Vagina (tissue), 2 donors: ENCODE data around the gene RNF223. TPM values are rescaled to one million over a fixed set of nuclear protein-coding genes. Genes with fewer than 3 reads are reported as not detected.

ENCODE experiments used
- DNase-seq, 2 donors: peaks; one replicate each; pipeline ENCODE4 v3.0.0-alpha.2; 2017; ENCODE audit errors: extremely low spot score in 2 of 2
- H3K27ac ChIP-seq: fragments of 200-600 bp; sonication (generic); one replicate; pipeline ENCODE4 v1.5.1; 2019
- H3K27me3 ChIP-seq: fragments of 200-600 bp; sonication (generic); one replicate; pipeline ENCODE4 v1.5.1; 2019
- H3K36me3 ChIP-seq, 2 donors: fragments of 200-600 bp; sonication (generic); one replicate each; pipeline ENCODE4 v1.5.1; 2017 to 2019
- H3K4me1 ChIP-seq: fragments of 200-600 bp; sonication (generic); one replicate; pipeline ENCODE4 v1.5.1; 2019
- H3K4me3 ChIP-seq, 2 donors: fragments of 200-600 bp; sonication (generic); 1 replicate in 1 of 2; 2 replicates in 1 of 2; pipeline ENCODE4 v1.5.1; 2016 to 2019
- H3K9me3 ChIP-seq: fragments of 200-600 bp; sonication (generic); one replicate; pipeline ENCODE4 v1.5.1; 2019
- CTCF ChIP-seq, 3 experiments: fragments of 450-650 bp in 2 of 3; fragments of 200-600 bp in 1 of 3; sonication (generic) in 1 of 3; IDR thresholded peaks; one replicate each; pipeline ENCODE4 v1.5.1; 2017 to 2019; ENCODE audit warnings: antibody characterized with exemption in 3 of 3, mild to moderate bottlenecking in 2 of 3, moderate library complexity in 2 of 3
- POLR2A ChIP-seq, 2 donors: fragments of 450-650 bp; IDR thresholded peaks; one replicate each; pipeline ENCODE4 v1.6.1; 2017; ENCODE audit warnings: antibody characterized with exemption in 2 of 2, mild to moderate bottlenecking in 2 of 2, moderate library complexity in 2 of 2
- POLR2AphosphoS5 ChIP-seq, 2 donors: sonication (generic); formaldehyde crosslinking; IDR thresholded peaks; one replicate each; pipeline ENCODE4 v1.9.0; 2017; ENCODE audit warnings: antibody characterized with exemption in 2 of 2, mild to moderate bottlenecking in 2 of 2, low read depth in 1 of 2; ENCODE audit not compliant: insufficient read depth in 1 of 2
- intact Hi-C: fragments of 100-400 bp; cut with DNase I; formaldehyde crosslinking; loops from one replicate; pipeline ENCODE4 v1.15.1; 2023
- total RNA-seq: library from RNA; depleted of rRNA; stranded (reverse); fragments of >200 nt; gene quantifications from one replicate; pipeline ENCODE4 v1.2.3, GENCODE V29; 2016

Gene RNF223
- total RNA-seq, 1 donor from 2014 or later: 4.9 TPM

DNA sequence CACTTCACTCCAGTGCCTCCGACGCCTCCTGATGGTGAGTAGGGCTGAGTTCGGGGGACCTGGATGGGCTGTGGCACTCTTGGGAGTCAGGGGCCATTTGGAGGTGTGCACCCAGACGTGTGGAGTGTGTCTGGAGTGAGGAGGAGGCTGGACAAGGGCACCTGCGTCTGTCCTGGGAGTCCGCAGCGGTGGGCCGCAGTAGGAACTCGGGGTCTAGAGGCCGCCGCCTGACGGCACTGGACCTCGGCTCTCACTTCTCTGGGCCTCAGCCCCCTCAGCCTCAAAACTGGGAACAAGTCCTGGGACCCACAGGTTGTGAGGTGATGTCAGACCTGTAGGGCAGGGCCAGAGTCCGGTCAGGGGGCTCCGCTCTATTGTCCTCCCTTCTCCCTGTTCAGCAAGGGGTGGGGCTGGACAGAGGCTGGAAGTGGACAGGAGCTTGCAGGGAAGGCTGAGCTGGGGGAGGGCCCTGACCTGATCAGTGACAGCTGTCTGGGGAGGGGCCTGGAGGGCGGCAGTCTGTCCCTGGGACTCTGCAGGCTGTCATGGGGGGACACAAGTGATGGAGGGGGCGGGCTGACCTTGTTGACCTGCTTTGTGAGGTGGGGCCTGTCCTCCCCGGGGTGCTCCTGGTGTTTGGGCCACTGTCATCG, 38.7 kb downstream of the RNF223 start:
- intact Hi-C loops: no loop called here
- TF ChIP-seq CTCF (IDR thresholded peaks at IDR 0.05) (no peak), POLR2A (IDR thresholded peaks at IDR 0.05) (no peak), POLR2AphosphoS5 (IDR thresholded peaks at IDR 0.05; ENCODE audit: insufficient read depth in 1 of 2, low read depth in 1 of 2) (no peak)

DNA sequence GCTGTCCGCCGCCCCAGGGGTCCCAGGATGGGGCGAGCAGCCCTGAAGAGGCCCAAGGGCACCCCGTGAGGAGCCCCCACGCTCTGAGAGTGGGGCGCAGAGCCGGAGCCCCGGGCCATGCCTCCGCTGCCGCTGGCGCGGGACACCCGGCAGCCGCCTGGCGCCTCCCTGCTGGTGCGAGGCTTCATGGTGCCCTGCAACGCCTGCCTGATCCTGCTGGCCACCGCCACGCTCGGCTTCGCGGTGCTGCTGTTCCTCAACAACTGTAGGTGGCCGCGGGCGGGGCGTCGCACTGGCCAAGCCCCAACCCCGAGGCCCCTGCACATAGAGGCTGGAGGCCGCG, 39.7 kb downstream of the RNF223 start:
- Histone ChIP-seq H3K27me3 (peaks cover 5% of the 10 kb centered on the region), H3K4me1 (peaks cover 29% of the 10 kb centered on the region), H3K27ac (no peak overlapping the region), H3K9me3 (no peaks in the 10 kb centered on the region), H3K36me3 (no peaks in the 10 kb centered on the region), H3K4me3 (peak overlapping the region in 1 of 2 donors; percentile 60)
- no peak for TF ChIP-seq POLR2AphosphoS5 (IDR thresholded peaks at IDR 0.05; ENCODE audit: insufficient read depth in 1 of 2, low read depth in 1 of 2)
- TF ChIP-seq POLR2A (IDR thresholded peaks at IDR 0.05): no peak
- no peak for TF ChIP-seq CTCF (IDR thresholded peaks at IDR 0.05)
- DNase-seq: no peak
- intact Hi-C loops: no loop called here

More for the DNA sequence above, 38.7 kb downstream of the RNF223 start:
- Histone ChIP-seq H3K27me3 (peaks cover 5% of the 10 kb centered on the region), H3K4me3 (no peak overlapping the region), H3K36me3 (no peaks in the 10 kb centered on the region), H3K9me3 (no peaks in the 10 kb centered on the region), H3K27ac (no peak overlapping the region), H3K4me1 (peaks cover 40% of the 10 kb centered on the region)
- DNase-seq: no peak

DNA sequence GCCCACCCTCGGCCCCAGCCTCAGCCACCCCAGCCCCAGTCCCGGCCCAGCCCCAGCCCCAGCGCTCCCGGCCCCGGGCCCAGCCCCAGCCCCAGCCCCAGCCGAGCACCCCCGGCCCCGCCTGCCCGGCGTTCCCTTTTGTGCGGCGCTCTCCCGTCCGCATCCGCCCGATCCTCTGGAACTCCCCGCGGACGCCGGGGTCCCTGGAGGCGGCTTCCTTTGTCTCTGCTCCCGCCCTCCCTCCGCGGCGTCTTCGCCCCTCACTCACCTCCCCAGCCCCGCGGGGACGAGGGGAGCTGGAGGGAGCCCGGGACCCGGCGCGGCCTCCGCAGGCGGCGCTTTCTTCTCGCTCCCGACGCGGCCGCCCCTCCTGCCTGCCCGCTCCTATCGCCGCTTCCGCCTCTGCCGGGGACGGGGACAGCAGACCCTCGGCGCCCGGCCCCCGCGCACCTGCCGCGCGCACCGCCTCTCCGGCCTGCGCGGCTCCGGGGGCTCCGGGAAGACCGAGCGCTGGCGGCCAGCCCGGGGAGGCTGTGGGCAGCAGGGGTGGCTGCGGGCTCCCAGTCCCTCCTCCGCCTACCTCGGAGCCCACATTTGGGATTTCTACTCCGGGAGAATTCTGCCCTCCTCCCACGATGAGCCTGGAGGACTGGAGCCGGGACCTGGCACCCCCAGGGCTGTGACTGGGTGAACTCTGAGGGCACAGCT, 40.2 kb downstream of the RNF223 start:
- Histone ChIP-seq H3K4me3 (peak overlapping the region; percentile 36 to 60), H3K9me3 (no peaks in the 10 kb centered on the region), H3K36me3 (no peaks in the 10 kb centered on the region), H3K4me1 (peaks cover 24% of the 10 kb centered on the region), H3K27ac (no peak overlapping the region), H3K27me3 (peaks cover 5% of the 10 kb centered on the region)
- intact Hi-C loops: no loop called here
- no peak for DNase-seq
- TF ChIP-seq POLR2A (IDR thresholded peaks at IDR 0.05): no peak
- no peak for TF ChIP-seq CTCF (IDR thresholded peaks at IDR 0.05)
- TF ChIP-seq POLR2AphosphoS5 (IDR thresholded peaks at IDR 0.05; ENCODE audit: insufficient read depth in 1 of 2, low read depth in 1 of 2): no peak

DNA sequence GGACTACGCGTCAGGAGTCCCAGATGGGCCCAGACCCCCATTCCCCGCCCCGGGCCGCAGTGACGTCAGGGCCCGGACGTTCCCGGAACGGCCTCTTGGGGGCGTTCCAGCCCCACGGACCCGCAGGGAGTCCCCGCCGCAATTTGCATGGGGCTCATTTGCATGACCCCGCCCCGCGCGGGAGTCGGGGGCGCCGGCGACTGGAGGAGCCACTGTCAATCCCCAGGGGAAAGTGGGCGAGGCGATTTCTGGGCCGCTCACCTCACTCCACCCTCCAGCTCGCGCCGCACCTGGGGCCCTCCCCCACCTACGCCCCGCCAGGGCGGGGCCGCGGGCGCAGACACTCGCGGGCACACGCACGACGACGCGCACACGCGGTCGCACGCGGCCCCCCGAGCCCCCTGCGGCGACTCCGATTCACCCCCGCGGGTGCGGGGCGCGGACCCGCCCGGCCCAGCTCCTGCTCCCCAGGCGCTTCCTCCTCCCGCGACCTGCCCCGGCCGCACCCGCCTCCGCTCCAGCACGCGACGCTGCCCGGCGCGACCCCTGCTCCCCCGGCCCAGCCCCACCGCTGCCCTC, 41.0 kb downstream of the RNF223 start:
- TF ChIP-seq POLR2A (IDR thresholded peaks at IDR 0.05) (no peak), POLR2AphosphoS5 (IDR thresholded peaks at IDR 0.05; ENCODE audit: insufficient read depth in 1 of 2, low read depth in 1 of 2) (peak in 1 of 2 donors; percentile 34), CTCF (IDR thresholded peaks at IDR 0.05) (peak; percentile 31 to 52 (median 50))
- intact Hi-C loops: no loop called here
- Histone ChIP-seq H3K9me3 (no peaks in the 10 kb centered on the region), H3K27ac (no peak overlapping the region), H3K4me3 (peak overlapping the region; percentile 36 to 60), H3K4me1 (peaks cover 22% of the 10 kb centered on the region), H3K36me3 (no peaks in the 10 kb centered on the region), H3K27me3 (peaks cover 5% of the 10 kb centered on the region)
- DNase-seq: no peak

- H3K4me1 ChIP-seq: peaks cover 22% of the 10 kb centered on the region
- H3K9me3 ChIP-seq: no peaks in the 10 kb centered on the region
- H3K27me3 ChIP-seq: peaks cover 5% of the 10 kb centered on the region
- TF ChIP-seq POLR2A (IDR thresholded peaks at IDR 0.05) (no peak), POLR2AphosphoS5 (IDR thresholded peaks at IDR 0.05; ENCODE audit: insufficient read depth in 1 of 2, low read depth in 1 of 2) (no peak), CTCF (IDR thresholded peaks at IDR 0.05) (no peak)
- peak overlapping the region in 1 of 2 donors; percentile 60 for H3K4me3 ChIP-seq
- intact Hi-C loops: no loop called here
- no peak for DNase-seq
- no peak overlapping the region for H3K27ac ChIP-seq
- H3K36me3 ChIP-seq: no peaks in the 10 kb centered on the region
These were observed 41.7 kb downstream of the RNF223 start for GRCh38 chr1:1032424-1032823.
